ENCODE data around the gene EXOSC9. TPM values are rescaled to one million over a fixed set of nuclear protein-coding genes. Genes with fewer than 3 reads are reported as not detected.

The EXOSC9 gene
- total RNA-seq, 2 experiments from 2014 or later = 71.6 to 72.7 TPM

DNA sequence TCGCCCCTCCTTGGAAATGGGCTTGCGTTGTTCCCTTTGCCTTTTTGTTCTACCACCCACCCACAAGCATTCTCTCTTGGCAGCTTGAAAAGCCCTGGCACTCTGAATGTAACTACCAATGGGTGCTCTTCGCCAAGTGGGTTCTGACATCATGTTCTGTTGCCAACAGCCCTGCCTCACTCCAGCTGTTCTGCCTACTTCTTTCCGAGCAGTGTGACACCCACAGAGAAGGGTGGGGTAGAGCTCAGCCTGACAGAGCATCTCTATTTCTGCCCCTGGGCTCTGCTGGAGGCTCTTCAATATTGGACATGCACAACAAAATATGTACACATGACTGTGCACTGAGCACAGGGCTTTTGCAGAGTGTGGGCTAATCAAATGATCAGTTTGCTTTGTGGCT is 15.6 kb upstream of the EXOSC9 start:
- ChIA-PET CTCF (no interaction called here), POLR2A (no interaction called here)
- intact Hi-C loops (cut with DNase I, micrococcal nuclease) = no loop called here
- Histone ChIP-seq H3K9me3 (ENCODE audit: control insufficient read depth in 1 of 2, insufficient read depth in 1 of 2, low read length in 2 of 2) (peaks cover 0 to 3% of the 10 kb centered on the region in 2 experiments), H3K36me3 (ENCODE audit: insufficient read depth, low read length) (no peaks in the 10 kb centered on the region), H3K4me3 (ENCODE audit: low read length) (no peak overlapping the region), H3K27me3 (ENCODE audit: control insufficient read depth in 1 of 2, insufficient read depth in 2 of 2, low read length in 2 of 2) (peaks cover 4 to 7% of the 10 kb centered on the region in 2 experiments), H3K4me1 (ENCODE audit: insufficient read depth, low read length) (no peaks in the 10 kb centered on the region), H3K27ac (ENCODE audit: low read depth in 1 of 2, low read length in 2 of 2) (no peak overlapping the region)
- DNase-seq (no peak), ATAC-seq (ENCODE audit: poor library complexity) (no peak)
- Mint-ChIP-seq H3K36me3 (ENCODE audit: low read depth) (no peaks in the 10 kb centered on the region), H3K27ac (no peak overlapping the region), H3K27me3 (peaks cover 76% of the 10 kb centered on the region), H3K9me3 (no peaks in the 10 kb centered on the region), H3K4me3 (no peak overlapping the region), H3K4me1 (ENCODE audit: low read depth) (no peaks in the 10 kb centered on the region)
- TF ChIP-seq, protein P1, sequence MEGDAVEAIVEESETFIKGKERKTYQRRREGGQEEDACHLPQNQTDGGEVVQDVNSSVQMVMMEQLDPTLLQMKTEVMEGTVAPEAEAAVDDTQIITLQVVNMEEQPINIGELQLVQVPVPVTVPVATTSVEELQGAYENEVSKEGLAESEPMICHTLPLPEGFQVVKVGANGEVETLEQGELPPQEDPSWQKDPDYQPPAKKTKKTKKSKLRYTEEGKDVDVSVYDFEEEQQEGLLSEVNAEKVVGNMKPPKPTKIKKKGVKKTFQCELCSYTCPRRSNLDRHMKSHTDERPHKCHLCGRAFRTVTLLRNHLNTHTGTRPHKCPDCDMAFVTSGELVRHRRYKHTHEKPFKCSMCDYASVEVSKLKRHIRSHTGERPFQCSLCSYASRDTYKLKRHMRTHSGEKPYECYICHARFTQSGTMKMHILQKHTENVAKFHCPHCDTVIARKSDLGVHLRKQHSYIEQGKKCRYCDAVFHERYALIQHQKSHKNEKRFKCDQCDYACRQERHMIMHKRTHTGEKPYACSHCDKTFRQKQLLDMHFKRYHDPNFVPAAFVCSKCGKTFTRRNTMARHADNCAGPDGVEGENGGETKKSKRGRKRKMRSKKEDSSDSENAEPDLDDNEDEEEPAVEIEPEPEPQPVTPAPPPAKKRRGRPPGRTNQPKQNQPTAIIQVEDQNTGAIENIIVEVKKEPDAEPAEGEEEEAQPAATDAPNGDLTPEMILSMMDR (IDR thresholded peaks at IDR 0.05) = no peak

DNA sequence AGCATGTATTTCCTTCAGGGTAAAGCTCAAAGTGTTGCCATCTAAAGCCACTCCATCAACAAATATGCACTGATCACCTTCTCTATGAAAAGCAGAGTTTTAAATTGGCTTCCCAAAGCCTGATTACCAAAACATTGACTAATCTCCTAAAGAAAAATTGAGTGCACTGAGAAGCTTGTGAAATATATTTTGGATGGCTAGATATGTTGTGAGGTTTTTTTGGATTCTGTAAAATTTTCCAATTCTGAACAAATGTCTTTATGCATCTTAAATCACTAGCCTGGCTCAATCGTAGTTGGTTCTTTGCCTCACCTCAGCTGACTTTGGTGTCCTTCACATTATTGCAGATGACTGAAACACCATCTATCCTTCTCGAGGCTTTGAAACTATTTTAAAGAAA is 14.9 kb upstream of the EXOSC9 start:
- Histone ChIP-seq H3K9me3 (ENCODE audit: control insufficient read depth in 1 of 2, insufficient read depth in 1 of 2, low read length in 2 of 2) (peaks cover 0 to 3% of the 10 kb centered on the region in 2 experiments), H3K27me3 (ENCODE audit: control insufficient read depth in 1 of 2, insufficient read depth in 2 of 2, low read length in 2 of 2) (peaks cover 0 to 7% of the 10 kb centered on the region in 2 experiments), H3K4me1 (ENCODE audit: insufficient read depth, low read length) (no peaks in the 10 kb centered on the region), H3K4me3 (ENCODE audit: low read length) (no peak overlapping the region), H3K27ac (ENCODE audit: low read depth in 1 of 2, low read length in 2 of 2) (no peak overlapping the region), H3K36me3 (ENCODE audit: insufficient read depth, low read length) (no peaks in the 10 kb centered on the region)
- intact Hi-C loops (cut with DNase I, micrococcal nuclease) = no loop called here
- ChIA-PET CTCF (no interaction called here), POLR2A (no interaction called here)
- Mint-ChIP-seq H3K27me3 (peaks cover 71% of the 10 kb centered on the region), H3K27ac (no peak overlapping the region), H3K4me3 (no peak overlapping the region), H3K9me3 (no peaks in the 10 kb centered on the region), H3K36me3 (ENCODE audit: low read depth) (no peaks in the 10 kb centered on the region), H3K4me1 (ENCODE audit: low read depth) (no peaks in the 10 kb centered on the region)
- DNase-seq = no peak
- TF ChIP-seq, protein P1 (IDR thresholded peaks at IDR 0.05) = no peak
- ATAC-seq (ENCODE audit: poor library complexity) = no peak

- Histone ChIP-seq H3K4me3 (ENCODE audit: low read length) (no peak overlapping the region), H3K27ac (ENCODE audit: low read depth in 1 of 2, low read length in 2 of 2) (no peak overlapping the region), H3K27me3 (ENCODE audit: control insufficient read depth in 1 of 2, insufficient read depth in 2 of 2, low read length in 2 of 2) (peaks cover 0 to 7% of the 10 kb centered on the region in 2 experiments), H3K9me3 (ENCODE audit: control insufficient read depth in 1 of 2, insufficient read depth in 1 of 2, low read length in 2 of 2) (peaks cover 0 to 3% of the 10 kb centered on the region in 2 experiments), H3K36me3 (ENCODE audit: insufficient read depth, low read length) (no peaks in the 10 kb centered on the region), H3K4me1 (ENCODE audit: insufficient read depth, low read length) (no peaks in the 10 kb centered on the region)
- Mint-ChIP-seq H3K9me3 (no peaks in the 10 kb centered on the region), H3K4me1 (ENCODE audit: low read depth) (no peaks in the 10 kb centered on the region), H3K36me3 (ENCODE audit: low read depth) (no peaks in the 10 kb centered on the region), H3K27me3 (peaks cover 57% of the 10 kb centered on the region), H3K4me3 (no peak overlapping the region), H3K27ac (no peak overlapping the region)
- intact Hi-C loops (cut with DNase I, micrococcal nuclease) = no loop called here
- ChIA-PET POLR2A (no interaction called here), CTCF (no interaction called here)
- TF ChIP-seq, protein P1 (IDR thresholded peaks at IDR 0.05) = no peak
- DNase-seq (no peak), ATAC-seq (ENCODE audit: poor library complexity) (no peak)
Measured at GRCh38 chr4:121788896-121789295, 12.2 kb upstream of the EXOSC9 start.

All from CD4-positive, alpha-beta T cell (primary cell).